ENCODE measurements around the gene PIKFYVE. TPM values are rescaled to one million over a fixed set of nuclear protein-coding genes. Genes with fewer than 3 reads are reported as not detected.
A peak's percentile ranks its signal among the peaks of the same experiment; 100 is the strongest.
"Not testable (repeated sequence)": the region's sequence is repeated elsewhere in the genome, so short reads cannot be mapped to it uniquely, and the experiment has no call there.

PIKFYVE gene
- total RNA-seq, 1 experiment from 2014 or later = 26.4 TPM

GRCh38 chr2:208370881-208371633, 105.0 kb downstream of the PIKFYVE start:
- TF ChIP-seq CTCF (IDR thresholded peaks at IDR 0.05; ENCODE audit: unreplicated experiment) = no peak
- intact Hi-C loops (cut with micrococcal nuclease; ENCODE audit: unreplicated experiment) = loop anchor here (5.0 to 10.0 kb wide), 2 partner anchors 196 to 269 kb away; no protein-coding TSS in a partner anchor
- Mint-ChIP-seq H3K27ac (ENCODE audit: unreplicated experiment) (no peak overlapping the region), H3K27me3 (ENCODE audit: unreplicated experiment) (no peaks in the 10 kb centered on the region), H3K9me3 (ENCODE audit: low read depth, unreplicated experiment) (no peaks in the 10 kb centered on the region), H3K4me1 (ENCODE audit: low read depth, unreplicated experiment) (no peaks in the 10 kb centered on the region), H3K36me3 (ENCODE audit: insufficient read depth, unreplicated experiment) (no peaks in the 10 kb centered on the region), H3K4me3 (ENCODE audit: low read depth, unreplicated experiment) (no peak overlapping the region)
- no peak for DNase-seq
- BruUV-seq (replicated peaks) = no TSS peak
- CTCF ChIA-PET = no interaction called here

- Mint-ChIP-seq H3K27me3 (ENCODE audit: unreplicated experiment) (no peaks in the 10 kb centered on the region), H3K9me3 (ENCODE audit: low read depth, unreplicated experiment) (no peaks in the 10 kb centered on the region), H3K4me1 (ENCODE audit: low read depth, unreplicated experiment) (no peaks in the 10 kb centered on the region), H3K27ac (ENCODE audit: unreplicated experiment) (no peak overlapping the region), H3K4me3 (ENCODE audit: low read depth, unreplicated experiment) (no peak overlapping the region), H3K36me3 (ENCODE audit: insufficient read depth, unreplicated experiment) (no peaks in the 10 kb centered on the region)
- intact Hi-C loops (cut with micrococcal nuclease; ENCODE audit: unreplicated experiment) = loop anchor here (5.0 to 10.0 kb wide), 2 partner anchors 197 to 269 kb away; no protein-coding TSS in a partner anchor
- no peak for DNase-seq
- BruUV-seq (replicated peaks) = no TSS peak
- CTCF ChIA-PET = no interaction called here
- no peak for TF ChIP-seq CTCF (IDR thresholded peaks at IDR 0.05; ENCODE audit: unreplicated experiment)
These were observed 105.5 kb downstream of the PIKFYVE start for GRCh38 chr2:208371634-208371935.

GRCh38 chr2:208373460-208374089, 107.5 kb downstream of the PIKFYVE start:
- no peaks in the 10 kb centered on the region for H3K36me3 Mint-ChIP-seq (ENCODE audit: insufficient read depth, unreplicated experiment)
- intact Hi-C loops (cut with micrococcal nuclease; ENCODE audit: unreplicated experiment) = loop anchor here (5.0 to 10.0 kb wide), 2 partner anchors 199 to 271 kb away; no protein-coding TSS in a partner anchor
- no peak overlapping the region for H3K4me3 Mint-ChIP-seq (ENCODE audit: low read depth, unreplicated experiment)
- no peaks in the 10 kb centered on the region for H3K9me3 Mint-ChIP-seq (ENCODE audit: low read depth, unreplicated experiment)
- H3K4me1 Mint-ChIP-seq (ENCODE audit: low read depth, unreplicated experiment) = no peaks in the 10 kb centered on the region
- peak; percentile 35 for DNase-seq
- CTCF ChIA-PET = interaction anchor here (0.6 kb wide), 1 partner anchor 1607 kb away, joined by 9 read pairs; no protein-coding TSS in a partner anchor
- H3K27ac Mint-ChIP-seq (ENCODE audit: unreplicated experiment) = no peak overlapping the region
- BruUV-seq (replicated peaks) = no TSS peak
- H3K27me3 Mint-ChIP-seq (ENCODE audit: unreplicated experiment) = no peaks in the 10 kb centered on the region
- TF ChIP-seq CTCF (IDR thresholded peaks at IDR 0.05; ENCODE audit: unreplicated experiment) = peak; percentile 78

GRCh38 chr2:208375491-208376068, 109.5 kb downstream of the PIKFYVE start:
- BruUV-seq (replicated peaks) = no TSS peak
- no peak for DNase-seq

GRCh38 chr2:208377344-208377860, 111.3 kb downstream of the PIKFYVE start:
- not testable (repeated sequence) for H3K27ac Mint-ChIP-seq (ENCODE audit: unreplicated experiment); H3K4me1 Mint-ChIP-seq (ENCODE audit: low read depth, unreplicated experiment); H3K36me3 Mint-ChIP-seq (ENCODE audit: insufficient read depth, unreplicated experiment); H3K27me3 Mint-ChIP-seq (ENCODE audit: unreplicated experiment); DNase-seq; H3K9me3 Mint-ChIP-seq (ENCODE audit: low read depth, unreplicated experiment); H3K4me3 Mint-ChIP-seq (ENCODE audit: low read depth, unreplicated experiment); BruUV-seq (replicated peaks)
- intact Hi-C loops (cut with micrococcal nuclease; ENCODE audit: unreplicated experiment) = loop anchor here (10.0 kb wide), 1 partner anchor 203 kb away; no protein-coding TSS in a partner anchor
- CTCF ChIA-PET = interaction anchor here (0.7 kb wide), 1 partner anchor 275 kb away, joined by 3 read pairs; no protein-coding TSS in a partner anchor

More at GRCh38 chr2:208375491-208376068, 109.5 kb downstream of the PIKFYVE start:
- Mint-ChIP-seq H3K4me1 (ENCODE audit: low read depth, unreplicated experiment) (no peaks in the 10 kb centered on the region), H3K9me3 (ENCODE audit: low read depth, unreplicated experiment) (no peaks in the 10 kb centered on the region), H3K27ac (ENCODE audit: unreplicated experiment) (no peak overlapping the region), H3K36me3 (ENCODE audit: insufficient read depth, unreplicated experiment) (no peaks in the 10 kb centered on the region), H3K4me3 (ENCODE audit: low read depth, unreplicated experiment) (no peak overlapping the region), H3K27me3 (ENCODE audit: unreplicated experiment) (no peaks in the 10 kb centered on the region)
- no peak for TF ChIP-seq CTCF (IDR thresholded peaks at IDR 0.05; ENCODE audit: unreplicated experiment)
- intact Hi-C loops (cut with micrococcal nuclease; ENCODE audit: unreplicated experiment) = loop anchor here (10.0 kb wide), 1 partner anchor 201 kb away; no protein-coding TSS in a partner anchor
- CTCF ChIA-PET = no interaction called here
